Left ventricle myocardium inferior (tissue), 1 donor: ENCODE measurements around the gene CDT1. TPM values are rescaled to one million over a fixed set of nuclear protein-coding genes. Genes with fewer than 3 reads are reported as not detected.

Experiments used
- DNase-seq: peaks from one replicate; pipeline ENCODE4 v3.0.0-alpha.2; 2020
- H3K27ac ChIP-seq: fragments of 200-600 bp; replicated peaks from 2 replicates; pipeline ENCODE4 v1.8.0; 2021
- H3K27me3 ChIP-seq: fragments of 200-600 bp; 2 replicates; pipeline ENCODE4 v1.8.0; 2021; ENCODE audit warnings: low read depth
- H3K36me3 ChIP-seq: fragments of 200-600 bp; 2 replicates; pipeline ENCODE4 v1.8.0; 2021
- H3K4me1 ChIP-seq: fragments of 200-600 bp; 2 replicates; pipeline ENCODE4 v1.8.0; 2021
- H3K4me3 ChIP-seq: fragments of 200-600 bp; 2 replicates; pipeline ENCODE4 v1.8.0; 2021; ENCODE audit warnings: mild to moderate bottlenecking, moderate library complexity
- H3K9me3 ChIP-seq: fragments of 200-600 bp; replicated peaks from 2 replicates; pipeline ENCODE4 v1.8.0; 2021
- intact Hi-C: fragments of 100-400 bp; cut with micrococcal nuclease; formaldehyde crosslinking; loops from one replicate; pipeline ENCODE4 v1.11.0; 2022
- total RNA-seq: library from RNA; stranded (reverse); fragmentation: NEBNext Ultra II Directional; extraction: Animal tissue kit (Norgen Biotek cat#: 25700); gene quantifications from one replicate; pipeline ENCODE4 v1.2.1, GENCODE V29; 2021
- TF ChIP-seq, protein P1 (sequence below): fragments of 200-600 bp; IDR thresholded peaks from 2 replicates; pipeline ENCODE4 v1.8.0; 2021; ENCODE audit warnings: antibody characterized with exemption, mild to moderate bottlenecking, borderline replicate concordance
- donor health status: DM: no; HTN: yes; CAD: no; lungs with severe emphysema.

Gene CDT1
- total RNA-seq, 1 donor from 2014 or later: 0.63 TPM

DNA sequence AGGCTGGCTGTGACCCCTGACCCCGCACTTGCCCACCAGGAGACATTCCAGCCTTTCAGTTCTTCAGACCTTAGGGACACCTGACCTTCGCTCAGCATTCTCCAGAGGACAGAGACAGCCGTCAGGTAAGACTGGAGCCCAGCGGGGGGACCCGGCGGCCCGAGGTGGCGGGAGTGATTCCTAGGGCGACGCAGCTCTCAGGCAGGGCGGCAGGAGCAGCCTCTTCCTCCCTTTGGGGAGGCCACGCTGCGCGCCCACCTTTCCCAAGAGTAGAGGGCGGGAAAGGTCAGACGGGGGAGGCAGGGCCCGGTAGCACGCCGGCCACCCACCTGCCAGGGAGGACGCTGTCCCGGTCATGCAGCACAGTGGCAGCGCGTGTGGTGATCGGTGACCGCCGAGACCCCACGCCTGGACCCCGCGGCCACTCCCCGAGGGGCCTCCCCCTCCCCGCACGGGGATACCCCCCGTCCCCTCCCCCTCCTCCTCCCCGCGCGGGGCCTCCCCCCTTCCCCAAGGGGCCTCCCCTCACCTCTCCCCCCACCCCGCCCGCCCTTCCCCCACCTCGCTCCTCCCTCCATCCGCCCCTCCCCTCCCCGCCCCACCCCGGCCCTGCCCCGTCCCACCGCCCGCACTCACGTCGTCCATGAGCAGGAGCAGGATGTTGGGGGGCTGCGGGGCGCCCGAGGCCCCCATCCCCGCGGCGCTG, 52.7 kb downstream of the CDT1 start:
- no peaks in the 10 kb centered on the region for H3K9me3 ChIP-seq
- peaks cover 32% of the 10 kb centered on the region for H3K4me1 ChIP-seq
- H3K27ac ChIP-seq: peak overlapping the region; percentile 92
- H3K36me3 ChIP-seq: peaks cover 21% of the 10 kb centered on the region
- DNase-seq: no peak
- intact Hi-C loops: no loop called here
- peak overlapping the region; percentile 98 for H3K4me3 ChIP-seq
- TF ChIP-seq, protein P1, sequence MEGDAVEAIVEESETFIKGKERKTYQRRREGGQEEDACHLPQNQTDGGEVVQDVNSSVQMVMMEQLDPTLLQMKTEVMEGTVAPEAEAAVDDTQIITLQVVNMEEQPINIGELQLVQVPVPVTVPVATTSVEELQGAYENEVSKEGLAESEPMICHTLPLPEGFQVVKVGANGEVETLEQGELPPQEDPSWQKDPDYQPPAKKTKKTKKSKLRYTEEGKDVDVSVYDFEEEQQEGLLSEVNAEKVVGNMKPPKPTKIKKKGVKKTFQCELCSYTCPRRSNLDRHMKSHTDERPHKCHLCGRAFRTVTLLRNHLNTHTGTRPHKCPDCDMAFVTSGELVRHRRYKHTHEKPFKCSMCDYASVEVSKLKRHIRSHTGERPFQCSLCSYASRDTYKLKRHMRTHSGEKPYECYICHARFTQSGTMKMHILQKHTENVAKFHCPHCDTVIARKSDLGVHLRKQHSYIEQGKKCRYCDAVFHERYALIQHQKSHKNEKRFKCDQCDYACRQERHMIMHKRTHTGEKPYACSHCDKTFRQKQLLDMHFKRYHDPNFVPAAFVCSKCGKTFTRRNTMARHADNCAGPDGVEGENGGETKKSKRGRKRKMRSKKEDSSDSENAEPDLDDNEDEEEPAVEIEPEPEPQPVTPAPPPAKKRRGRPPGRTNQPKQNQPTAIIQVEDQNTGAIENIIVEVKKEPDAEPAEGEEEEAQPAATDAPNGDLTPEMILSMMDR: no peak
- no peaks in the 10 kb centered on the region for H3K27me3 ChIP-seq

DNA sequence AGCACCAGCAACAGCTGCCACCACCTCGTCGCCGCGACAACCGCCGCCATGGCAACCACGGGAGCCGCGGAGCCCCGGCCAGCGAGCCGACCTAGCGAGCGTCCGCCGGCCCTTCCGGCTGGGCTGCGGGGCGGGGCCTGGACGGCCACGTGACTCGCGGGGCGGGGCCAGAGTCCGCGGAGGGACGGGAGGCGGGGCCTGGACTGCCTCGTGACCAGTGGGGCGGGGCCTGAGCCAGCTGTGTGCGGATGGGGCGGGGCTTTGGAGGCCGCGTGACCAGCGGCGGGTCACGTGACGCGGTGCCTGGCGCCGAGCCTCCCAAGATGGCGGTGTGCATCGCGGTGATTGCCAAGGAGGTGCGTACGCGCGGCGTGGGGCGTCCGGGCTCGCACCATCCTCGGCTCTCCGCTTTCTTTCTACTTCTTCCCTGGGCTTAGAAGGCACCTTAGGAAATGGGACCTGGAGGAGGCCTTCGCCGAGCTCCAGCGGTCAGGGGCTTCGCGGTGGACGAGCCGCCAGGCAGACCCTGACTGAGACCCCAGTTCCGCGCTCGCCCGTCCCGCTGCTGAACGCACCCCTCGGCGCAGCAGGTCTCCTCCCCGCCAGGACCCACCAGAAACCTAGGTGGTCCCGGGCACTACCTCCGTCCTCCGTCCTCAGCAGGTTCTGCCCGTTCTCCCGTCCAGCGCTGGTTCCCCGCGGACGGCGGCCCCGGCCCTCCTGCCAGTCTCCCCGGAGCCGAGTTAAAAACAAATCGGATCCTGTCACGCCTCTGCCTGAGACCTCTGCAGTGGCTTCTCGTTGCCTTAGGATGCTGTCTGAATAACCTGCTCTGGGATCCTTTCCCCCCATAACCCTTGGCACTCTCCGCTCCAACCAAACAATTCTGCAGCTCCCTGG, 53.5 kb downstream of the CDT1 start, which contains the start of the genes GALNS and TRAPPC2L:
GALNS (minus strand) TSS at position 120 of the 900 bp plus-strand sequence; CDS start at position 50, 70 bp downstream.
TRAPPC2L (plus strand) TSS at position 300 of the 900 bp plus-strand sequence; CDS start at position 324, 24 bp downstream.
- peak within 1 kb of the TSS; percentile 98 for H3K4me3 ChIP-seq
- TF ChIP-seq, protein P1: no peak
- peak within 1 kb of the TSS; percentile 92 for H3K27ac ChIP-seq
- intact Hi-C loops: no loop called here
- H3K27me3 ChIP-seq: no peaks in the 10 kb centered on the region
- peaks cover 32% of the 10 kb centered on the region for H3K4me1 ChIP-seq
- peak; percentile 99 for DNase-seq
- H3K36me3 ChIP-seq: peaks cover 28% of the 10 kb centered on the region
- no peaks in the 10 kb centered on the region for H3K9me3 ChIP-seq

DNA sequence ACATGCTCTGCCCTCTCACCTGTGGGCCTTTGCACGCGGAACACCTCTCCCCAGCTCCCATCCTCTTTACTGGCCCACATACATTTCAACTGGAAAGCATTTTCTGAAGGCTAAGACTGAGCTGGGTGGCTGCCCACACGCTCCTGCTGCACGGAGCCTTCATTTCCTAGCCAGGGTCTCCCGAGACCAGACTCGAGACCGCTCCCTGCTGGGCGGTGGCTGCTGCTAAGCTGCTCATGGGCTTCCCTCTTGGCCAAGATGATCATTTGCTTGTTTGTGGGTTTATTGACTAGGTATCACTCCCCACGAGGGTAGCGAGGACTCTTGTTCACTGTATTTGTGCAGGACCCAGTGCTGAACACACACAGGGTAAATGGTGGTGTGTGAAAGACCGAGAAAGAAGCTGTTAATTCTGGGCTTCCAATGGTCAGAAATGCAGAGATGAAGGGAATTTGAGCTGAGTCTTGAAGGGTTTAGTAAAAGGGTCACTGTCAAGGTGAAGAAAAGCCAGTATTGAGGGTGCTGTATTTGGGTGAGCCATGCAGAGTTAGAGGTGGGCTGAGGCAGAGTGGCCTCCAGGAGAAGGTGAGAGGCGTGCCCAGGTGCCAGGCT, 54.2 kb downstream of the CDT1 start:
- intact Hi-C loops: no loop called here
- H3K27ac ChIP-seq: peak overlapping the region; percentile 92
- TF ChIP-seq, protein P1: peak; percentile 78

More for the DNA sequence above, 54.2 kb downstream of the CDT1 start:
- Histone ChIP-seq H3K4me3 (peak overlapping the region; percentile 98), H3K9me3 (no peaks in the 10 kb centered on the region), H3K27me3 (no peaks in the 10 kb centered on the region), H3K36me3 (peaks cover 34% of the 10 kb centered on the region), H3K4me1 (peaks cover 32% of the 10 kb centered on the region)
- DNase-seq: peak; percentile 80

Other genes with a start within 250 kb of the CDT1 start
- gene ZC3H18, start 233.4 kb upstream of the CDT1 start, total RNA-seq: 21.3 TPM
- gene IL17C, start 165.2 kb upstream of the CDT1 start, total RNA-seq: not detected
- 42.6 TPM for gene CYBA, start 152.7 kb upstream of the CDT1 start, total RNA-seq
- 25.3 TPM for gene MVD, start 140.7 kb upstream of the CDT1 start, total RNA-seq
- 3.1 TPM for gene SNAI3, start 117.3 kb upstream of the CDT1 start, total RNA-seq
- 14.2 TPM for gene RNF166, start 97.4 kb upstream of the CDT1 start, total RNA-seq
- 13.1 TPM for gene CTU2, start 97.3 kb upstream of the CDT1 start, total RNA-seq
- 17.1 TPM for gene PIEZO1, start 18.6 kb upstream of the CDT1 start, total RNA-seq
- gene APRT, start 8.1 kb downstream of the CDT1 start, total RNA-seq: 39.2 TPM
- gene GALNS, start 53.2 kb downstream of the CDT1 start, total RNA-seq: 15.5 TPM
- gene TRAPPC2L, start 53.3 kb downstream of the CDT1 start, total RNA-seq: 52.7 TPM
- gene PABPN1L, start 62.9 kb downstream of the CDT1 start, total RNA-seq: not detected
- 8.6 TPM for gene CBFA2T3, start 173.4 kb downstream of the CDT1 start, total RNA-seq